HG03139 (cell line): Measurements from ENCODE around the gene TSPEAR.

Source experiments
- ATAC-seq: cut with Tn5 transposase; IDR thresholded peaks from one replicate; pipeline ENCODE4 v1.9.1; 2021; ENCODE audit not compliant: unreplicated experiment

The TSPEAR gene

GRCh38 chr21:44741921-44742320 lies 30.5 kb upstream of the TSPEAR start:
- no peak for ATAC-seq

- no peak for ATAC-seq
These were observed 29.4 kb upstream of the TSPEAR start for GRCh38 chr21:44740742-44741141.

GRCh38 chr21:44739316-44739715 lies 27.9 kb upstream of the TSPEAR start:
- ATAC-seq, result no peak

- ATAC-seq, result no peak
These were observed 27.2 kb upstream of the TSPEAR start for GRCh38 chr21:44738621-44739020.

GRCh38 chr21:44737706-44738354 lies 26.5 kb upstream of the TSPEAR start:
- ATAC-seq, result no peak

DNA sequence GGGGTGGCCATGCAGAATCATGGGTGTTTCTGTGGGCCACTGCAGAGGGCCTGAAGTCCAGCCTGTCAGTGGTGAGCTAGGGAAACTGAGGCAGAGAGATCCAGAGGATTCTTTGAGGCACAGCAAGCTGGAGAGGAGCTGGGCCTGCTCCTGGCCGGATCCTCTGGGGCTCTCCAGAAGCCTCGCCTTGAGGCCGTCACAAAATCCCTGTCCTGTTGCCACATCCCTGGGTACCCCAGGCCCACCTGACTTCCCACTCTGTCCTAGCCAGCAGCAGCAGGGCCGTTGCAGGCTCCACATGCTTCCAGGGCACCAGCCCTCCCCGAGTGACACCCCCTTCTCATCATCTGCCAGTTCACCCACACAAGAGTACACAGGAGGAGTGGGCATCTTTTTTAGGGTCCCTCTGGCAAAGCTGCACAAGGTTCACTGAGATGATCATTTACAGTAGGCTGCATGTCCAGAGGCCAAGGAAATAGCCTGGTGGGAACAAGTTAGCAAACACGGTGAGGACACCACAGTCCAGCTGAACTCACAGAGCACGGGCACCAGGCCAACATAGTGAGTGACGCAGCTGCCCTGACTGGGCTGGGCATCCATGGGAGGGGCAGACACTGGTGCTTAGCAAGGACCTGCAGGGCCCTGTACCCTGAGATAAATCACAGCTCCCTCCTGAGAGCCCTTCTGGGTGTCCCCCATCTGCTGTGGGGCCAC lies 25.1 kb upstream of the TSPEAR start:
- no peak for ATAC-seq

DNA sequence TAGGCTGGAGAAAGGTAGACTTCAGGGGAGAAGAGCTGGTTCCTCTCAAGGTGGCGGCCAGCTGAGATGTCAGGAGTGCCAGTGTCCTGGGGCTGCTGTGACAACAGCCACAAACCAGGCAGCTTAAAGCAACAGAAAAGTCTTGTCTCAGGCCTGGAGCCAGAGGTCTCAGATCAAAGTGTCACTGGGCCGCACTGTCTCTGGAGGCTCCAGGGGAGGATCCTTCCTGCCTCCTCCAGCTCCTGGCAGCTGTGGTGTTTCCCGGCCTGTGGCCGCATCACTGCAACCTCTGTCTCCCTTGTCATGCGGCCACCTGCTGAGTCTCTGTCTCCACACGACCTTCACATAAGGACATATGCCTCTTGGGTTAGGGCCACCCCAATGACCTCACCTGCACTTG lies 24.4 kb upstream of the TSPEAR start:
- no peak for ATAC-seq

- ATAC-seq, result no peak
These were observed 23.5 kb upstream of the TSPEAR start for GRCh38 chr21:44734841-44735240.

DNA sequence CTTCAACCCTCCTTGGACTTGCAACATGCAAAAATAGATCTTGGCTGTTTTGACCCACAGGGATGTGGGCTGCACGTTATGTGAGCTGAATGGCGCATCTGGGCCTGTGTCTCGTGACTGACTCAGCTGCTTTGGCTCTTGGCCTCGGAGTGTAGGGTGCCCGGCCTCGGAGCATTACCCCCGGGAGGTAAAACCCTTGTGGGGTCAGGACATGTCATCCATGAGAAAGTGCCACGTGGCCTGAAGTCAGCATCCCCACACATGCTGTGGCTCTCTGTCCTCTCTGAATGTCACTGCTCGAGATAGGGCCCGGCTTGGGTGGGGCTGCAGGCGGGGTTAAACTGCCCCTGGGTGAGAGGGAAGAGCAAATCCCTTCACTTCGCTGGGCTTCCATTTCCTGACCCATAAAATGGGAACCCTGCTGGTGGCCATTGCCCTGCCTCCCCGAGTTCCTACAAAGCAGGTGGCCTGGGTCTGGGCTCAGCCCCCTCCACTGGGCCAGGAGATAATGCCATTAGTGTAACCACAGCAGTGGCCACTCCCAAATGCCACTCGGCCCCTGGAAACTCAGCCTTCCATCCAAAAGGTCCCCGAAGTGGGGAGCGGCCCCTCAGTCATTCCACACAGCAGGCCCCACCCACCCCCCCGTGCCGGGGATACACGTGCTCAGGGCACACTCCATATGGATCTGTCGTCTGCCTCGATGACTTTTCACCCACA lies 22.8 kb upstream of the TSPEAR start:
- ATAC-seq, result no peak

GRCh38 chr21:44732956-44733355 lies 21.6 kb upstream of the TSPEAR start:
- ATAC-seq, result no peak

DNA sequence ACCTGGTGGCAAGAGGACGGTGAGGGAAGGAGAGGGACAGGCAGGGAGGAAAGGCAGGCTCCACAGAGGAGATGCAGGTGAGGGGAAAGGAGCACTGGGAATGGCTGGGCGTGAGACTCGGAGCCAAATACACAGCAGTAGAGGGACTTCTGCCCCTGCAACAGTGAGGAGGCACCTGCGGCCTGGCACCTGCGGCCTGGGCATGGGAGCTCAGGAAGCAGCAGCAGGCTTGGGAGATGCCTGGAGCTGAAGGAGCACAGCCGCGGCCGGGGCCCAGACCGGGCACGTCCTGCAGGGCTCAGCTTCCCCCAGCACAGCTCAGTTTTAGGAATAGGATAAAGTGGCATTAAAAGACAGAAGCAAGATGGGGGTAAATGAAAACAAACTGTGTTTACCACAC lies 20.9 kb upstream of the TSPEAR start:
- ATAC-seq, result no peak

GRCh38 chr21:44730951-44731579 lies 19.7 kb upstream of the TSPEAR start:
- no peak for ATAC-seq

- ATAC-seq, result no peak
These were observed 18.6 kb upstream of the TSPEAR start for GRCh38 chr21:44730028-44730395.

GRCh38 chr21:44729336-44730027 lies 18.1 kb upstream of the TSPEAR start:
- no peak for ATAC-seq

DNA sequence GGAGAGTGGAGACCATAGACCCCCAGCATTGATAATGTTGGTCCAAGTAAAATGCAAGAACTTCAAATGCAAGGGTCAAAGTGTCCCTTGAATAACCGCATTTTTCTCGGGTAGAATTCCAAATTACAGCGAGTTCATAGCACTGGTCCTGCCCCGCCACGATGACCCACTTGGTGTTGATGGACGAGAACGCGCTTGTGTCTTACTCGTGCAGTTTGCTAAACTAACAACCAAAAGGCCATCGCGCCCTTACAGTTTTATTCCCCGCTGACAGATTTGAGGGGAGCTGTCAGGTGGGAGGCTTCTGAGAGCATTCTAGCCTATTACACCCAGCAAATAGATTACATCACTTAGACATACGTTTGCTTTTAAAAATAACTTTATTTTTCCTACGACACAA lies 17.3 kb upstream of the TSPEAR start:
- ATAC-seq, result no peak

DNA sequence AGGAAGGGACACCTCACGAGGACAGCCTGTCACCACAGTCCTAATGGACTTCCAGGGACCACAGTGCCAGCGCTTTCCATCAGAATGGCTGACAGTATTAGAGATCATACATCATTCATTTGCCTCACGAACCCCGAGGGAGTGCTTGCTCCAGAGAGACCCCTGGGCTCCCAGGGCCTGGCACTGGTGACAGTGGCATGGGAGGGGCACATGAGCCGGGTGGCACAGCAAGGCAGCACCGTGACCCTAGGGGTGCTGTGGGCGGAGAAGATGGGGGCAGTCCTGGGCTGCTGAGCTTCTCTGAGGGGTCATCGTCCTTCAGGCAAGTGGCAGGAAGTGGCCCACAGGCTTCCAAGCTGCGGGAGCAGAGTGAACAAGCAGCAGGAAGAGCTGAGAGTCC lies 16.4 kb upstream of the TSPEAR start:
- no peak for ATAC-seq

DNA sequence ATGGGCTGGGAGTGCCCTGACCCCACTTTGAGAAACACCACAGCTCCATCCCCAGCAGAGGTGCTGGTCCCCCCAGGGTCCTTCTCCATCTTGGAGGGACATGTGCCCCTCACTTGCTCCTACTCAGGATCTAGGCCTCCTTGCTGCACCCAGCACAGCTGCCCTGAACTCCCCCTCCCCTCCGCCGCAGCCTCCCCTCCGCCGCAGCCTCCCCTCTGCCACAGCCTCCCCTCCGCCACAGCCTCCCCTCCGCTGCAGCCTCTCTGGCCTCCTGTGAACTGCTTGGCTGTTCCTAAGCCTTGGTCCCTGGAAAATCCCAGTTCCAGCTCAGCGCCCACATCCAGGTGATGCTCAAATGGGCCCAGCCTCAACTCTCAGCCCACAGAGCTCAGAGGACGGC lies 15.9 kb upstream of the TSPEAR start:
- no peak for ATAC-seq

- ATAC-seq, result no peak
These were observed 15.5 kb upstream of the TSPEAR start for GRCh38 chr21:44726826-44727225.

GRCh38 chr21:44724926-44725325 lies 13.6 kb upstream of the TSPEAR start:
- no peak for ATAC-seq

GRCh38 chr21:44724196-44724595 lies 12.8 kb upstream of the TSPEAR start:
- no peak for ATAC-seq
